GM18508 (cell line): ENCODE measurements around the gene PACSIN2.
"Not testable (repeated sequence)": the region's sequence is repeated elsewhere in the genome, so short reads cannot be mapped to it uniquely, and the experiment has no call there.

ENCODE experiments used
- ATAC-seq: cut with Tn5 transposase; IDR thresholded peaks from one replicate; pipeline ENCODE4 v1.9.1; 2021; ENCODE audit warnings: moderate number of reproducible peaks; ENCODE audit not compliant: insufficient read depth, unreplicated experiment

PACSIN2 gene

GRCh38 chr22:42971473-42971860 is 43.5 kb downstream of the PACSIN2 start:
- ATAC-seq, result not testable (repeated sequence)

GRCh38 chr22:42970029-42970428 is 44.9 kb downstream of the PACSIN2 start:
- no peak for ATAC-seq

GRCh38 chr22:42969348-42969975 is 45.5 kb downstream of the PACSIN2 start:
- no peak for ATAC-seq

GRCh38 chr22:42967933-42968332 is 47.0 kb downstream of the PACSIN2 start:
- ATAC-seq, result no peak

GRCh38 chr22:42967005-42967404 is 47.9 kb downstream of the PACSIN2 start:
- no peak for ATAC-seq

GRCh38 chr22:42966497-42966896 is 48.5 kb downstream of the PACSIN2 start:
- ATAC-seq, result no peak

GRCh38 chr22:42964994-42965699 is 49.8 kb downstream of the PACSIN2 start:
- no peak for ATAC-seq

GRCh38 chr22:42963231-42963595 is 51.7 kb downstream of the PACSIN2 start:
- ATAC-seq, result no peak

- no peak for ATAC-seq
Measured at GRCh38 chr22:42962295-42963230, 52.4 kb downstream of the PACSIN2 start.

- no peak for ATAC-seq
Measured at GRCh38 chr22:42961810-42962209, 53.1 kb downstream of the PACSIN2 start.

GRCh38 chr22:42961400-42961690 is 53.6 kb downstream of the PACSIN2 start:
- not testable (repeated sequence) for ATAC-seq

- no peak for ATAC-seq
Measured at GRCh38 chr22:42960531-42961399, 54.2 kb downstream of the PACSIN2 start.

- no peak for ATAC-seq
Measured at GRCh38 chr22:42959576-42960509, 55.1 kb downstream of the PACSIN2 start.

- ATAC-seq, result no peak
Measured at GRCh38 chr22:42958937-42959336, 56.0 kb downstream of the PACSIN2 start.

GRCh38 chr22:42957958-42958357 is 57.0 kb downstream of the PACSIN2 start:
- no peak for ATAC-seq

- no peak for ATAC-seq
Measured at GRCh38 chr22:42957544-42957943, 57.4 kb downstream of the PACSIN2 start.

- no peak for ATAC-seq
Measured at GRCh38 chr22:42955848-42956247, 59.1 kb downstream of the PACSIN2 start.

GRCh38 chr22:42955087-42955635 is 59.8 kb downstream of the PACSIN2 start:
- no peak for ATAC-seq

- not testable (repeated sequence) for ATAC-seq
Measured at GRCh38 chr22:42953751-42954150, 61.2 kb downstream of the PACSIN2 start.
